B cell (primary cell): ENCODE results near the gene TLR8.

Experiments used
- EZH2 ChIP-seq: IDR thresholded peaks from 2 replicates; pipeline ENCODE4 v1.6.1; 2012; ENCODE audit warnings: borderline replicate concordance, low read depth, mild to moderate bottlenecking, moderate library complexity, low read length; ENCODE audit not compliant: insufficient read depth, poor library complexity, severe bottlenecking
- TF ChIP-seq, protein P1 (sequence below): fragments of 200-600 bp; IDR thresholded peaks from one replicate; pipeline ENCODE4 v1.8.0; 2022; ENCODE audit warnings: antibody characterized with exemption, mild to moderate bottlenecking

DNA sequence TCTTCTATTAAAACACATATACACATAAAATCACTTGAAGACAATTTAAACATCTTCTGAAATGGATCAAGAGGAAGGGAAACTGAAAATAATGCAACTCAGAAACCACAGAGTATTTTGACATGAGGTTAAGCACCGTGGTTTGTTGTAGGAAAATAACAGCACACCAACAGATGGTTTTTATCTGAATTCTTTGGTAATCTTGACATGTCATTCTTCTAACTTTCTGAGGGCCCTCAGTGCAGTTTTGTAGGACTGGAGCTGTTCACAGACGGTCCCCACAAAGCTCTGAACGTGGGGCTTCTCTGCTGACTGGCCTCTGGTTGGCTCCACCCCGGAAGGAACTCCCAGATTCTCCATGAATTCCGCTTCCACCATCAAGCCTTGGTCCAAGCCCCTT, 16.0 kb upstream of the TLR8 start:
- TF ChIP-seq, protein P1, sequence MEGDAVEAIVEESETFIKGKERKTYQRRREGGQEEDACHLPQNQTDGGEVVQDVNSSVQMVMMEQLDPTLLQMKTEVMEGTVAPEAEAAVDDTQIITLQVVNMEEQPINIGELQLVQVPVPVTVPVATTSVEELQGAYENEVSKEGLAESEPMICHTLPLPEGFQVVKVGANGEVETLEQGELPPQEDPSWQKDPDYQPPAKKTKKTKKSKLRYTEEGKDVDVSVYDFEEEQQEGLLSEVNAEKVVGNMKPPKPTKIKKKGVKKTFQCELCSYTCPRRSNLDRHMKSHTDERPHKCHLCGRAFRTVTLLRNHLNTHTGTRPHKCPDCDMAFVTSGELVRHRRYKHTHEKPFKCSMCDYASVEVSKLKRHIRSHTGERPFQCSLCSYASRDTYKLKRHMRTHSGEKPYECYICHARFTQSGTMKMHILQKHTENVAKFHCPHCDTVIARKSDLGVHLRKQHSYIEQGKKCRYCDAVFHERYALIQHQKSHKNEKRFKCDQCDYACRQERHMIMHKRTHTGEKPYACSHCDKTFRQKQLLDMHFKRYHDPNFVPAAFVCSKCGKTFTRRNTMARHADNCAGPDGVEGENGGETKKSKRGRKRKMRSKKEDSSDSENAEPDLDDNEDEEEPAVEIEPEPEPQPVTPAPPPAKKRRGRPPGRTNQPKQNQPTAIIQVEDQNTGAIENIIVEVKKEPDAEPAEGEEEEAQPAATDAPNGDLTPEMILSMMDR: no peak
- no peak for TF ChIP-seq EZH2
